SW 1271 (cell line): ENCODE data around the gene AFF1.

Experiments
- DNase-seq, 2 experiments: peaks; one replicate each; lab custom pipeline; 2025; lab: John Stamatoyannopoulos, UW

AFF1 gene

DNA sequence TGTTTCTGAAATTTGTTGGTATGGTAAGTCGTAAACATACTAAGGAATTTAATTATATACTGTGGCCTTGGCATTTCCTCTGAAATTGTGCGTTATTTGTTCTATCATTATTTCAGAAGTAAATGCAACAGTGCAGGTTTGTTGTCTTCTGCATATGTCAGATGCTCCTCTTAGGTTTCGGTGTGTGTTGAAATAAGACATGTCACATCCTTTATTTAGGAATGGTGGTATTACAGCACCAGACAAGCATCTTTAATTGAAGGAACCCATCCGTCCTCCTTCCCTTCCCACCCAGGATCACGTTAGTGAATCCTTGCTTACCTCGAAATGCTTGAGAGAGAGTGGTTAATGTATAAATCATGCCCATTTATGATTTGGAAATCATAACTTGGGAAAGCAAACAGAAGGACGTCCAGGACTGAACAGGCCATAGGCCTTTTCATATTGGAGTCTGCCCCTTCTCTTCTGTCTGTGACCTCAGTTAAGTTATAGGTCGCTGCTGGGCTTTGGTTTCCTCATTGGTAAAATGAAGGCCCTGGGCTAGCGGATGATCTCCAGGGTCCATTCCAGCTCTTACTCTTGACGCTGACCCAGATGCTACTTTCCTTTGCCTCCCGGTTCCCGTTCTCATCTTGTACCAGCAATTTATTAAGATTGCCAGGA, 151.5 kb downstream of the AFF1 start:
- DNase-seq, result no peak

DNA sequence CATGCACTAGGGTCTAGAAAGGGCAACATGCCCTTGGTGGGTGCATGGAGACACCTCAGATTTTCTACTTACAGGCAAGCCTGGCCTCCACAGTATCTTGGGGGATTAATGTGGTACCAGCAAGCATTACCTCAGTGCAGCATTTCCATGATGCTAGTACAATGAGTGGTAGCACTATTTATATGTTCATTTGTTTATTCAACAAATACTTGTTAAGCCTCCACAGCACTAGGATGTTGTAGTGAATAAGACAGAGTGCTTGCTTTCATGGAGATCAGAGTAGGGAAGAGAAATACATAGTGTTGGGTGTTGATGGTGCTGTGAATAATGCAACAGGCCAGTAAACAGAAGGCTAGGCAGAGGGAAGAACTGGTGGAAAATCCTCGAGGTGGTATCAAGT, 152.2 kb downstream of the AFF1 start:
- no peak for DNase-seq

- no peak for DNase-seq
Observed at GRCh38 chr4:87087420-87087819, 152.6 kb downstream of the AFF1 start.

GRCh38 chr4:87088186-87088585, 153.4 kb downstream of the AFF1 start:
- no peak for DNase-seq

DNA sequence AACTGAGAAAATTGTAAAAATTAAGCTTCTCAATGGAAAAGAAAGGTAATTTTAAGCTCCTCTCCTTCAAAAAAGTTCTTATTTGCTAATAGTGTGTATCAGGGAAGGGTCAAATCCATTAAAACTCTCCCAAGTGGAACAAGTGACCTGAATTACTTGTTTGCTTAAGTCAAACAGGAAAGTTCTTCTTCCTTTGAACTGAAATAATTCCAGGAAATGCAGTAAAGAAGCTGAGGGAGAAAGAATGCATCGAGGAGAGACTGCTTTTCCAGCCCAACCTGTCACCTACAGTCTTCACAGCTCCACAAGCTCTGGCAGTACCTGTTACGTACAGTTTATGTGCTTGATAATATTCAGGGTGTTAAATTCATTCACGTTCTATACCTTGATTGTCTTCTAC, 154.6 kb downstream of the AFF1 start:
- DNase-seq, result no peak

GRCh38 chr4:87090305-87090704, 155.5 kb downstream of the AFF1 start:
- DNase-seq, result no peak

DNA sequence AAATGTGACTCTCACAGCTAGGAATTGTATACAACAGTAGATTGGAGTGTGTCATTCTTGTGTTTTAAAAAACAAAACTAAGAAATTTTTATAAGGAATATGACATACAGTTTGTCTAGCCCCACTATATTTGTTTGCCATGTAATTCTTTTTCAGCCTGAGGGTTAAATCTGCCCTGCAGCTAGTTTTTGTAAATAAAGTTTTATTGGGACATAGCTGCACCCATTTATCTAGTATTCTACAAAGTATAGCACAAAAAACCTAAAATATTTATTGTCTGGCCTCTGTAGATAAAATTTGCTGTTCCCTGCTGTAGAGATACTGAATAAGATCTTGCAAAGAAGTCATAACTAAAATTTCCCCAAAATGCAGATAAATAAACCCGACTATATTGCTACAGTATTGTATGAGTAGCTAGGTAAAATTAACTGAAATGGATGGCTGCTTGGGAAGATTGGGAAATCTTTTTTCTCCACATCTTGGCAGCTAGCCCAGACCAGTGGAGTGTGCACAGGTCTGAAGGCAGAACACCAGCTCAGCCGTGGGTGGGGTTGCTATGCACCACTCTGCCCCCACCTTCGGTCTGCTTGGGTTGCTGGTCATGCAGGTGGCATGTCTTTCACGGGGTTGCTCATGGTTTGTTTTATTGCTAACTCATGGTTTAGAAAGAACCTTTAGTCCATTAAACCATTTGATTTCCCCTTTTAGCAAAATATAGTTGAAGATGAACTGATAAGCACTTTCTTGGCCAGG, 157.8 kb downstream of the AFF1 start:
- peak; percentile 1 to 6 for DNase-seq

DNA sequence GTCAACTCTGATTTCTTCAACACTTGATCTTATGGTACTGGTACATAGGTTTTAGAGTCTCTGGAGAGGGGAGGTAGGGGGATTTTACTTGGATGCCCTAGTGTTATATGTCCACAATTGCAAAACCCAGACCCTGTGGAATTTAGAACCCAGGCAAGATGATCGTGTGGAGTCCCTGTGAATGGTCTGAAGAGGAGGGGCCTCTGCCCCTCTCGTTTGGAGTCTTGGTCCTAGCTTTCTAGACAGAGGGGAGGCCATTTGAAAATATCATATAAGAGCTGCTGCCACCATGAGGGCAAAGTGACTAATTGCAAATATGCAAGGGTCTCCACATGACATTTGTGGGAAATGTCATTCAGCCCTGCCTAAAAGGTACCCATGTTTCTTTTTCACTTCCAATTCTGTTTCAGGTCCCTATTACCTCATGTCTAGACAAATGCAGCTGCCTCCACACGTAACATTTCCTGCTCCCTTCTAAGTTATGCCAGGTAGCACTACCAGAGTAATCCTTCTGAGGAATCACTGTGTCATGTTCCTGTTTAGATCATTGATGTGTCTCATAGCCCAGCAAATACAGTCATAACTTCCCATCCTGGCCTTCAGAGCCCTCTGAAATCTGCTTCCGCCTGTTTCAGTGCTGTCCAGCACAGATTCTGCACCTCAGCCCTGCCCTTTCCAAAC, 158.8 kb downstream of the AFF1 start:
- peak in 1 of 2 experiments; percentile 36 for DNase-seq

DNA sequence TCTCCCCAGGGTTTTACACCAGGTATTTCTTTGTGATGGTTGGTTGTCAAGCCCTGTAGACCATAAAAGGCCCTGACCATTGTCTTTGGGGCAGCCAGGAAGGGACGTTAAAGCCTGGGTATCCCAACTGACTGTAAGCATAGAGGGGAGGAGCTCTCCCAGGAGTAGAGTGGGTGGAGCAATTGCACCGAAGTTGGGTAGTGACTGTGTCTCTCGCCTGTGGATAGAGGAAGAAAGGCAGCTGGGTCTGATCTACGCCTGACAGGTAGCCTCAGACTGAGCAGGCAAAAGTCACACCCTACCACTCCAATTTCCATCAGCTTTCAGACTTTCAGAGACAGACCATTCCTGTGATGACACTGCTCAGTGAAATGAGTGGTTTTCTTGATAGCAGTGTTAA, 162.3 kb downstream of the AFF1 start:
- DNase-seq, result no peak

GRCh38 chr4:87100168-87100567, 165.4 kb downstream of the AFF1 start:
- no peak for DNase-seq

DNA sequence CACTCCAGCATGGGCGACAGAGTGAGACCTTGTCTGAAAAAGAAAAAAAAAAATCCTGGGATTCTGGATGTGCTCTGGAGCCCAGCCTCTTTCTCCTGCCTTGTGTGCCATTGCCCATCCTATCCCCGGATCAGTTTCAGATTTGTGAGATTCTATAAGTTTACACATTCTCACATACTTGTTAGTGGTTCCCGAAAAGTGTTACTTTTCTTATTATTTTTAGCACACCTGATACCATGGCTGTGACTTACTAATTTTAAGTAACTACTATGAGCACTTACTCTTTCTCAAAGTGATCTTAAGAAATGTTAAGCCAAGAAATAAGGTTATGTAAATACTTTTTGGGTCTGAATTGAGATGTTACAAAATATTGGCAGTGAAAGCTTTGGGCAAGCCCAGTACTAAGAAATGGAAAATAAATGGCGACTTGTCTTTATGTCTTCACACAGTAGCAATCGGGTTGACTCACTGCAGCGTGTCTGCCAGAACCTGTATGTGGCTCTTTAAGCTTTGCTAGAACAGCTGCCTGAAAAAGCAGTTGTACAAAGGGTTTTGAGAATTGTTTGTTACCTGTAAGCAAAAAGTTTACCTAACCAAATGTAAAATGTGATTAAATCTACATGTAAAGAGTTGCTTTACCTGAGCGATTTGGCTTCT, 166.9 kb downstream of the AFF1 start:
- DNase-seq, result no peak

- DNase-seq, result no peak
Observed at GRCh38 chr4:87103086-87103485, 168.3 kb downstream of the AFF1 start.

- peak; percentile 1 to 71 for DNase-seq
Observed at GRCh38 chr4:87103691-87104187, 168.9 kb downstream of the AFF1 start.

DNA sequence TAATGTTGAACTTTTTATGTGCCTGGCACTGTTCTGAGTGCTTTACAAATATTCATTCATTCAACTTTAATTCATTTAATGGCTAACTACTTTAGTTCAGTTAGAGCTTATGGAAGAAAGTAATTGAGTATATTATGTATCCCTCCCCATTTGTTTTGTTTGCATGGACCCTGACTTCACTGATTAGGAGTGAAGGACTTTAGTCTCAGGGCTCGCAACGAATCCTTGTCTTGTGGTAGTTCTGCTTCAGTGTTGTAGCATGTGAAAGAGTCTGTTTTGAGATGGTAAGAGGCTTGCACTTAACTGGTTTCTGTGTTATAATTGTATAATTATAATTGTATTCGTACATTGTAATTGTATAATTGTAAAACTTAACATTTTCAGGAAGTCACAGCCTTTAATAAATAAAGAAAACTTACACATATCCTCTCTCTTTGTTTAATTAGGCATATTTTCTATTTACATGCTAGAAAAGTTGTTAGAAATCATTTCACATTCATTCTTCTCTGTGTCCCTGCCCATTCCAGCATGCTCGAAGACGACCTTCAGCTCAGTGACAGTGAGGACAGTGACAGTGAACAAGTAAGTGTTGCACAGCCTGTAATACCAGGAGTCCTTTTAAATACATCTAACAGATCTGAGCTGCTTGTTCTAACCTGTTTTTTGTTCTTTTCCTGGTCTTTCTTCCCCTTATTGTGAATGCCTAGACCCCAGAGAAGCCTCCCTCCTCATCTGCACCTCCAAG, 170.5 kb downstream of the AFF1 start:
- DNase-seq, result no peak

GRCh38 chr4:87108142-87108546, 173.3 kb downstream of the AFF1 start:
- peak; percentile 52 to 73 for DNase-seq

GRCh38 chr4:87109121-87109520, 174.3 kb downstream of the AFF1 start:
- no peak for DNase-seq

- no peak for DNase-seq
Observed at GRCh38 chr4:87109945-87110344, 175.1 kb downstream of the AFF1 start.

DNA sequence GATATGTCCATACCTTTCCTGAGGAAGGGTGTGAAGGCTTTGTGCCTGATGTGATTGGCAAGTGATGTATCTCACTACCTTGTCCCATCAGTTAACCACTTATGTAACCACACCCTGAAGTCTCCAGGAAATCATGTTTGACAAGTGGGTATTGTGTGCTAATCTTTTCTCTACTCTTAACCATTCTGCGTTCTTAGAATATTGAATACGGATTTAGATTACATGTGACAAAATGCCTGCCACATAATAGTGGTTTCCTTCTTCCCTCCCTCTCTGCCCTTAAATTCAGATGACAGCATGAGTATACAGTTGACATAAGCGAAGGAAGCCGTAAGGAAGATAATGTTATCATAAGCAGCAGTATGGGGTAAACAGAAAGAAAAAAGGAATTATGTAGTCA, 177.3 kb downstream of the AFF1 start:
- no peak for DNase-seq

DNA sequence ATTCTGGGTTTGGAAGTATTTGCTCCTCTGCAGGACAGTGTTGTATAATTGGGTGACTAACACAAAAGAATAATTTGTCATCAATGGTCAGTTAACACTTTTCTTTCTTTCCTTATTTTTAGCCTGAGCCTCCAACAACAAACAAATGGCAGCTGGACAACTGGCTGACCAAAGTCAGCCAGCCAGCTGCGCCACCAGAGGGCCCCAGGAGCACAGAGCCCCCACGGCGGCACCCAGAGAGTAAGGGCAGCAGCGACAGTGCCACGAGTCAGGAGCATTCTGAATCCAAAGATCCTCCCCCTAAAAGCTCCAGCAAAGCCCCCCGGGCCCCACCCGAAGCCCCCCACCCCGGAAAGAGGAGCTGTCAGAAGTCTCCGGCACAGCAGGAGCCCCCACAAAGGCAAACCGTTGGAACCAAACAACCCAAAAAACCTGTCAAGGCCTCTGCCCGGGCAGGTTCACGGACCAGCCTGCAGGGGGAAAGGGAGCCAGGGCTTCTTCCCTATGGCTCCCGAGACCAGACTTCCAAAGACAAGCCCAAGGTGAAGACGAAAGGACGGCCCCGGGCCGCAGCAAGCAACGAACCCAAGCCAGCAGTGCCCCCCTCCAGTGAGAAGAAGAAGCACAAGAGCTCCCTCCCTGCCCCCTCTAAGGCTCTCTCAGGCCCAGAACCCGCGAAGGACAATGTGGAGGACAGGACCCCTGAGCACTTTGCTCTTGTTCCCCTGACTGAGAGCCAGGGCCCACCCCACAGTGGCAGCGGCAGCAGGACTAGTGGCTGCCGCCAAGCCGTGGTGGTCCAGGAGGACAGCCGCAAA, 179.6 kb downstream of the AFF1 start:
- DNase-seq, result no peak

DNA sequence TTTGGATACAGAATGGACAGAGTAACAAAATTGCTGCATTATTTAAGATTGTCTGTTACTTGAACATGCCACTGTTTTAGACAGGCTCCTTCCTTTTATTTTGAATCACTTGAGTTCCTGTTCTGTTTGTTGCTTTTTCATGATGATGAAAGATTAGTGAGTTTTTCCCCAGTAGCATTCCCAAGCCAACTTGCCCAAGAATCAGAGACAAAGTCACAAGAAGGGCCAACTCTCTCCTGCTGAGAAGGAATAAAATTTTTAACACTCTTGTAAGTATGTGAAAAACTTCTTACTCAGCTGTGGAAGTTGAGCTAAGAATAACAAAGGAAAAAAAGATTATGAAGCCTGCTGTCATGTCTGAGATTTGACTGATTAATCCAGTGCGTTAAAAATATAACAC, 181.4 kb downstream of the AFF1 start:
- DNase-seq, result no peak
